Activated CD4-positive, alpha-beta T cell treated with anti-CD3 and anti-CD28 coated beads, Interleukin-2, amount 10 ng/mL, durations not matched to agents 24 days and 14 days (primary cell): ENCODE measurements around the gene TMEM109. TPM values are rescaled to one million over a fixed set of nuclear protein-coding genes. Genes with fewer than 3 reads are reported as not detected.
A peak's percentile ranks its signal among the peaks of the same experiment; 100 is the strongest.

Experiments used
- DNase-seq: peaks from one replicate; pipeline ENCODE4 v3.0.0; 2022
- H3K27ac Mint-ChIP-seq: one replicate; pipeline ENCODE4 v1.8.0; 2022; ENCODE audit warnings: mild to moderate bottlenecking, mixed read lengths
- H3K27me3 Mint-ChIP-seq: one replicate; pipeline ENCODE4 v1.8.0; 2022; ENCODE audit warnings: mixed read lengths
- H3K36me3 Mint-ChIP-seq: one replicate; pipeline ENCODE4 v1.8.0; 2022; ENCODE audit warnings: low read depth, mild to moderate bottlenecking, mixed read lengths
- H3K4me1 Mint-ChIP-seq: one replicate; pipeline ENCODE4 v1.8.0; 2021; ENCODE audit warnings: mixed read lengths
- H3K4me3 Mint-ChIP-seq: one replicate; pipeline ENCODE4 v1.8.0; 2022; ENCODE audit warnings: mild to moderate bottlenecking, moderate library complexity, mixed read lengths
- H3K9me3 Mint-ChIP-seq: one replicate; pipeline ENCODE4 v1.8.0; 2021; ENCODE audit warnings: mixed read lengths
- intact Hi-C: fragments of 100-400 bp; cut with micrococcal nuclease; formaldehyde crosslinking; loops from one replicate; pipeline ENCODE4 v1.15.1; 2023
- total RNA-seq: library from RNA; stranded (reverse); gene quantifications from 2 replicates; pipeline ENCODE4 v1.2.3, GENCODE V29; 2022

Gene TMEM109
- total RNA-seq, 1 donor from 2014 or later: 144 TPM

DNA sequence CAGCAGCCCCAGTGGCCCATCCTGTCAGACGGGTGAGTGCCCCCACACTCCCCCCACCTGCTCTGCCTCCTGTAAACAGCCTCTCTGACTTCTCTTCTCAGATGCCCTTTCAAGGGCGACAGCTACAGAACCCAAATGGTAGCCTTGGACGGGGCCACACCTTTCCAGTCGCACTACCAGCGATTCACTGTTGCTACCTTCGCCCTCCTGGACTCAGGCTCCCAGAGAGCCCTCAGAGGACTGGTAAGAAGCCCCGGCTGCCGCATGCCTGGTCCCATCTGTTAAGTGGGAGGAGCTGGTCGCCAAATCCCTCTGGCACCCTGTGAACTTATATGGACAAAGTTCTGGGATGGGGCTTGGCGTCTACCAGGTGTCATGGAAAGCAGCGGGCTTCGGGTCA, 40.4 kb upstream of the TMEM109 start:
- Mint-ChIP-seq H3K4me1 (peaks cover 17% of the 10 kb centered on the region), H3K36me3 (peaks cover 2% of the 10 kb centered on the region), H3K27me3 (no peaks in the 10 kb centered on the region), H3K9me3 (no peaks in the 10 kb centered on the region), H3K4me3 (no peak overlapping the region), H3K27ac (no peak overlapping the region)
- DNase-seq: no peak
- intact Hi-C loops: no loop called here

DNA sequence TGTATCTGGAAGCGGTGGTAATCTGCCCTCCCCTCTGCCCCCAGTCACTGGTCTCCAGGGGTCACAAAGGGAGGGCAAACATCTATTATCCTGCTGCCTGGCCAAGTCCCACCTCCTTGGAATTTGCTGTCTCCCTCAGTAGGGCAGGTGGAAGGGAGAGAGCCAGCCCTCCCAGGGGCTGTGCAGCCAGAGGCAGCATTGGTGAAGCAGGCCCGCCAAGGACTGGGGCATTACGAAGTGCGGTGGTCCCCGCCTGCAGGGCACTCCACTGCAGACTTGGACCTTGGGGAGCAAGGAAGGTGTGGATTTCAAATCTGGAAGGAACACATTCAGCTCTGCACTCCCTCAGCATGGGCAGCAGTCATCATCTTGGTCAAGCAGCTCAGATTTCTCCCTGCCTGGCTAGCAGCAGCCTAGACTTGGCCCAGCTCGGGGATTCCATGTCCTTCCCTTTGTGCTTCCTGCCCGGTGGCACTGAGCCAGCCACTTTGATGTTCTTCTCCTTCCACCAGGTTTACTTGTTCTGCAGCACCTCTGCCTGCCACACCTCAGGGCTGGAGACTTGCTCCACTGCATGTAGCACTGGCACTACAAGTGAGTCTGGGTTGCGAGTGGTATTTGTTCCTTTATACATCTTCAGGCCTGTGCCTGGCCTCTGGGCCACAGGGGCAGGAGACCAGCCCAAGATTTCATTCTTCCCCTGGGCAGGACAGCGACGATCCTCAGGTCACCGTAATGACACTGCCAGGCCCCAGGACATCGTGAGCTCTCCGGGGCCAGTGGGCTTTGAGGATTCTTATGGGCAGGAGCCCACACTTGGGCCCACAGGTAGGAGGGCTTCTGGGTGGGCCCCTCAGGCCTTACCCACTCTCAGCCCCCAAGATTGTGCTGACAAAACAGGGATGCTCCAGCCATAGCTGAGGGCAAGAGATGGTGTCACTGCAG, 39.3 kb upstream of the TMEM109 start:
- Mint-ChIP-seq H3K36me3 (peaks cover 2% of the 10 kb centered on the region), H3K4me3 (no peak overlapping the region), H3K9me3 (no peaks in the 10 kb centered on the region), H3K27ac (no peak overlapping the region), H3K4me1 (peaks cover 10% of the 10 kb centered on the region), H3K27me3 (no peaks in the 10 kb centered on the region)
- no peak for DNase-seq
- intact Hi-C loops: no loop called here

DNA sequence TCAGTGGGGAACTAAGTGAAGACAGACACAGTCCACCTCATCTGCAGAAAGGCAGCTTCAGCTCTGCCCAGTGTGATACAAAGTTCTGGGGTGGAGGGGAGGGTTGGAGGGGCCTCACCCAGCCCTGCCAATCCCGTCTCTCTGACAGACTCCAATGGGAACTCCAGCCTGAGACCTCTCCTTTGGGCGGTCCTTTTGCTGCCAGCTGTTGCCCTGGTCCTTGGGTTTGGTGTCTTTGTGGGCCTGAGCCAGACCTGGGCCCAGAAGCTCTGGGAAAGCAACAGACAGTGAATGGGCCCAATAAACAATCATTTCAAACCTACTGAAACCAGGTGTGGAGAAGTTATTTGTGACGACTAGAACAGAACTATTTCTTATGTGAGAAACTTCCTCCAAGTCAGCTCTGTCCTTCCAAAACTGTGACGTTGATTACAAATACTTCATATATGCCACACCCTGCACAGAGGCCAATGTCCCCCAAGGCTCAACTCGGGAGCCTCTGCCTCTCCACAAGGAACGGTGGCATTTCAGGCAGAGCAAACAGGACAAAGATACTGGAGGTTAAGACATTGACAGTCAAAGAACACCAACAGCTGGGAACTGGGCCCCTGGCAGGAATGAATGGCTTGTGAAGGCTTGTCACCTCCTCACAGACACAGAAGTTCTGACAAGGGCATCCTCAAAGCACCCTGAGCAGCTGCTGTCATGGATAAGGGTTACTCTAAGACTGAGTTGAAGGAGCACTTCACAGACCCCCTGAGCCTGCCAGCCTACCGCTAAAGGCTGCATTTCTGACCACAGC, 38.4 kb upstream of the TMEM109 start:
- Mint-ChIP-seq H3K36me3 (peaks cover 2% of the 10 kb centered on the region), H3K27me3 (no peaks in the 10 kb centered on the region), H3K9me3 (no peaks in the 10 kb centered on the region), H3K27ac (no peak overlapping the region), H3K4me3 (no peak overlapping the region), H3K4me1 (peaks cover 10% of the 10 kb centered on the region)
- no peak for DNase-seq
- intact Hi-C loops: no loop called here

- H3K36me3 Mint-ChIP-seq: peaks cover 8% of the 10 kb centered on the region
- H3K27ac Mint-ChIP-seq: no peak overlapping the region
- no peaks in the 10 kb centered on the region for H3K27me3 Mint-ChIP-seq
Observed at GRCh38 chr11:60876168-60876485, 37.8 kb upstream of the TMEM109 start.

GRCh38 chr11:60878245-60879101, 35.5 kb upstream of the TMEM109 start:
- no peak overlapping the region for H3K4me3 Mint-ChIP-seq
- intact Hi-C loops: no loop called here
- no peak overlapping the region for H3K27ac Mint-ChIP-seq
- no peaks in the 10 kb centered on the region for H3K27me3 Mint-ChIP-seq
- peaks cover 15% of the 10 kb centered on the region for H3K36me3 Mint-ChIP-seq
- DNase-seq: no peak
- H3K4me1 Mint-ChIP-seq: peaks cover 6% of the 10 kb centered on the region
- no peaks in the 10 kb centered on the region for H3K9me3 Mint-ChIP-seq

More at GRCh38 chr11:60876168-60876485, 37.8 kb upstream of the TMEM109 start:
- no peaks in the 10 kb centered on the region for H3K9me3 Mint-ChIP-seq
- H3K4me3 Mint-ChIP-seq: no peak overlapping the region
- no peak for DNase-seq
- peaks cover 10% of the 10 kb centered on the region for H3K4me1 Mint-ChIP-seq
- intact Hi-C loops: no loop called here

- DNase-seq: no peak
- Mint-ChIP-seq H3K9me3 (no peaks in the 10 kb centered on the region), H3K4me3 (no peak overlapping the region), H3K27me3 (no peaks in the 10 kb centered on the region), H3K27ac (no peak overlapping the region), H3K36me3 (peaks cover 20% of the 10 kb centered on the region), H3K4me1 (peaks cover 6% of the 10 kb centered on the region)
- intact Hi-C loops: no loop called here
Observed at GRCh38 chr11:60879104-60879503, 34.9 kb upstream of the TMEM109 start.

GRCh38 chr11:60879971-60880588, 33.9 kb upstream of the TMEM109 start:
- intact Hi-C loops: no loop called here
- peaks cover 26% of the 10 kb centered on the region for H3K36me3 Mint-ChIP-seq
- H3K27me3 Mint-ChIP-seq: no peaks in the 10 kb centered on the region
- H3K27ac Mint-ChIP-seq: no peak overlapping the region
- H3K4me3 Mint-ChIP-seq: no peak overlapping the region
- peaks cover 6% of the 10 kb centered on the region for H3K4me1 Mint-ChIP-seq
- H3K9me3 Mint-ChIP-seq: no peaks in the 10 kb centered on the region
- DNase-seq: no peak

GRCh38 chr11:60880643-60881282, 33.2 kb upstream of the TMEM109 start:
- intact Hi-C loops: no loop called here
- Mint-ChIP-seq H3K9me3 (no peaks in the 10 kb centered on the region), H3K27ac (peak overlapping the region; percentile 64), H3K27me3 (no peaks in the 10 kb centered on the region), H3K36me3 (peaks cover 28% of the 10 kb centered on the region), H3K4me1 (peaks cover 6% of the 10 kb centered on the region), H3K4me3 (no peak overlapping the region)
- no peak for DNase-seq

DNA sequence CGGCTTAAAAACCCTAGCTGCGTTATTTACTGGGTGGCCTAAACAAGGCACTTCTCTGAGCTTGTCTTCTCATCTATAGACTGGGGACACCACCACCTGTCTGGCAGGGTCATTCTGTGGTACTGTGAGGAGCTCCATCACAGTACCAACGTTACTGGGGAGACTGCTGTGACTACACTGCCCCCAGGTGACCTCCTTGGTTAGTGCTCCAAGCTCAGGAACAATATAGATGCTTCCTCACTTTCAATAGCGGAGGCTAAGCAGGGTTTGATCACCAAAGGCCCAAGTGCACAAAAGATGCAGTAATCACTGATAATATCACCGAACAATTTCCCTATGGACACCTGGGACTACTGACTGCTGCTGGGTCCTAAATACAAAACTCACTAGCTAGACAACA, 26.4 kb upstream of the TMEM109 start:
- H3K9me3 Mint-ChIP-seq: no peaks in the 10 kb centered on the region
- peak; percentile 82 for DNase-seq
- H3K4me3 Mint-ChIP-seq: no peak overlapping the region
- no peak overlapping the region for H3K27ac Mint-ChIP-seq
- H3K4me1 Mint-ChIP-seq: peaks cover 5% of the 10 kb centered on the region
- H3K36me3 Mint-ChIP-seq: peaks cover 47% of the 10 kb centered on the region
- no peaks in the 10 kb centered on the region for H3K27me3 Mint-ChIP-seq
- intact Hi-C loops: loop anchor here (1.0 kb wide), 2 partner anchors 56 to 112 kb away; no protein-coding TSS in a partner anchor

DNA sequence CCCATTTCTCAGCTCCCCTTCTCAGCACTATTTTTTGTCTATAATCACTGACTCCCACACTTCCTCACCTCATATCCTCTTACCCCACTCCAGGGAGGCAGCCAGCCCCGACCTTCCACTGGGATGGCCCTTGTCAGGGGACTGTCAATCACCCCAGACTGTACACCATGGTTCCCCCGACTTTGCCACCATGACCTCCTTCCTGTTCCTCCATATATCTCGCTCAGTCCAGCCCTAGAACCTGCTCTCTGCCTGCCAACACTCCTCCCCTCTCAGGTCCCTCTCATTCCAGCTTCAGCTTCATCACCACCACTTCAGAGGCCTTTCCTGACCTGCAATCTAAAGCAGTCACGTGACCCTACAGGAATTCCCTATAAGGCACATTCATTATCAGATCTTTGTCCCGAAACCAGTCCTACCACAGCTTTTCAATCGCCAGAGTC, 24.1 kb upstream of the TMEM109 start:
- Mint-ChIP-seq H3K9me3 (no peaks in the 10 kb centered on the region), H3K27me3 (no peaks in the 10 kb centered on the region), H3K27ac (no peak overlapping the region), H3K36me3 (peaks cover 45% of the 10 kb centered on the region), H3K4me1 (peaks cover 2% of the 10 kb centered on the region), H3K4me3 (no peak overlapping the region)
- intact Hi-C loops: no loop called here
- no peak for DNase-seq

GRCh38 chr11:60890696-60891095, 23.3 kb upstream of the TMEM109 start:
- Mint-ChIP-seq H3K9me3 (no peaks in the 10 kb centered on the region), H3K27ac (no peak overlapping the region), H3K36me3 (peaks cover 49% of the 10 kb centered on the region), H3K27me3 (no peaks in the 10 kb centered on the region), H3K4me3 (no peak overlapping the region), H3K4me1 (peaks cover 2% of the 10 kb centered on the region)
- intact Hi-C loops: no loop called here
- DNase-seq: no peak

- H3K4me1 Mint-ChIP-seq: peaks cover 2% of the 10 kb centered on the region
- H3K27ac Mint-ChIP-seq: no peak overlapping the region
- no peaks in the 10 kb centered on the region for H3K9me3 Mint-ChIP-seq
- H3K27me3 Mint-ChIP-seq: no peaks in the 10 kb centered on the region
- no peak for DNase-seq
- peaks cover 51% of the 10 kb centered on the region for H3K36me3 Mint-ChIP-seq
- H3K4me3 Mint-ChIP-seq: no peak overlapping the region
- intact Hi-C loops: no loop called here
Observed at GRCh38 chr11:60891103-60891741, 22.7 kb upstream of the TMEM109 start.
